Activated CD8-positive, alpha-beta memory T cell treated with anti-CD3 and anti-CD28 coated beads for 1 hour (primary cell): Measurements from ENCODE around the gene SYVN1.
A peak's percentile ranks its signal among the peaks of the same experiment; 100 is the strongest.

ENCODE experiments used
- DNase-seq, 2 donors: peaks; one replicate each; pipeline ENCODE4 v3.0.0-alpha.2; 2020; ENCODE audit warnings: low read depth in 1 of 2; ENCODE audit errors: extremely low read depth in 1 of 2

The SYVN1 gene

GRCh38 chr11:65090628-65091027 is 43.7 kb downstream of the SYVN1 start:
- DNase-seq = no peak

GRCh38 chr11:65089621-65090020 is 44.7 kb downstream of the SYVN1 start:
- DNase-seq = no peak

GRCh38 chr11:65087827-65088226 is 46.5 kb downstream of the SYVN1 start:
- no peak for DNase-seq

- no peak for DNase-seq
Observed at GRCh38 chr11:65087216-65087615, 47.1 kb downstream of the SYVN1 start.

GRCh38 chr11:65086809-65087208 is 47.5 kb downstream of the SYVN1 start:
- no peak for DNase-seq

- DNase-seq = no peak
Observed at GRCh38 chr11:65085446-65085845, 48.9 kb downstream of the SYVN1 start.

GRCh38 chr11:65084598-65085375 is 49.5 kb downstream of the SYVN1 start:
- DNase-seq = no peak

GRCh38 chr11:65083834-65084597 is 50.3 kb downstream of the SYVN1 start, which contains the start of the genes CDCA5 and ZFPL1:
TSS of gene CDCA5 (minus strand) at chr11:65084040. CDS start at chr11:65083978, 62 bp downstream.
TSS of gene ZFPL1 (plus strand) at chr11:65084222. CDS start at chr11:65084699, 477 bp downstream.
- peak; percentile 85 to 94 for DNase-seq

- no peak for DNase-seq
Observed at GRCh38 chr11:65083134-65083833, 51.0 kb downstream of the SYVN1 start.

GRCh38 chr11:65078786-65079342 is 55.5 kb downstream of the SYVN1 start:
- no peak for DNase-seq

GRCh38 chr11:65078151-65078550 is 56.2 kb downstream of the SYVN1 start:
- peak; percentile 37 to 57 for DNase-seq

GRCh38 chr11:65077451-65077850 is 56.9 kb downstream of the SYVN1 start:
- DNase-seq = no peak
